ENCODE results near the gene TMEM40.
"Not testable (repeated sequence)": the region's sequence is repeated elsewhere in the genome, so short reads cannot be mapped to it uniquely, and the experiment has no call there.

TMEM40 gene, protein sequence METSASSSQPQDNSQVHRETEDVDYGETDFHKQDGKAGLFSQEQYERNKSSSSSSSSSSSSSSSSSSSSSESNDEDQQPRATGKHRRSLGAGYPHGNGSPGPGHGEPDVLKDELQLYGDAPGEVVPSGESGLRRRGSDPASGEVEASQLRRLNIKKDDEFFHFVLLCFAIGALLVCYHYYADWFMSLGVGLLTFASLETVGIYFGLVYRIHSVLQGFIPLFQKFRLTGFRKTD

DNA sequence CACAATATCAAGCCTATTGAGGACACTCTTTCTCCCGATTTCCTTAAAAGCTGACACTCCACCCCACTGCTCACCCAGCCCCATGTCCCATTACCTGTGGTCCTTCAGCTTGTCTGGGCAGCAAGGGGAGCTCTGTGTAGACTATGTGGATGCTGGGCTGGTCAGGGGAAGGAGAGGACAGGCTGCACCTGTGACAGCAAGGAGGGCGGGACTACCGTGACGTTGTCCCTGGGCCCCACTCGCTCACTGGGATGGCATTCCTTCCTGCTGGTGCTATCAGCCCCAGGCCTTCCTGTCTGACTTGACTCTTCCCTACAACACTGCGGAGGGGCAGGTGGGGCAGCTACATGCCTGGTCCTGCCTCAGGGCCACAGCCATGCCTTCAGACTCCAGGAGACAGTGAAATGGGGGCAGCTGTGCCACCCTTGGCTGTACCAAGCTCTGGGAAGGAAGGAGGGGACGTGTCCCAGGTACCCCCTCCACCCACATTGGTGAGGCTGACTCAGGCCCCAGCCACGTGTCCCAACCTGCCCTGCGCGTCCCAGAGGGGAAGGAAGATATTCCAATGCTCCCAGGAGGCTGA lies at the start of gene TMEM40:
TSS of gene TMEM40 (minus strand) at position 163 of the 583 bp plus-strand sequence. CDS start 9,427 bp downstream, outside the sequence.
- no peak for DNase-seq

DNA sequence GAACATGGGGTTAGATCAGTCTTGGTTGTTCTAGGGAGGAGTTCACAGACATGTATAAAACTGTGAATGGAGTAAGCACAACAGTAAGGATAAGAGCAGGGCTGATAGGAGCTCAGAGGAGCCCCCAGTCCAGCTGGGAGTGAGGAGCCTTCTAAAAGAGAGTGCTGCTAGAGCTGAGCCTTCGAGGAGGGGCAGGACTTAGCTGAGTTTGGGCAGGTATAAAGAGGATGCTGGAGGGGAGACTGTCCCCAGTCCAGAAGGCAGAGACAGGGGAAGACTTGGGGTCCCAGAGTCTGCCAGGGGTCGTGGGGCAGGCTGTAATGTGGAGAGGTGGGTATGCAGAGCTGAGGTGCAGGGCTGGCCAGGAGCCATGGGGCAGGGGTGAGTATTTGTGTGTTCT lies 49.5 kb upstream of the TMEM40 start:
- no peak for DNase-seq

DNA sequence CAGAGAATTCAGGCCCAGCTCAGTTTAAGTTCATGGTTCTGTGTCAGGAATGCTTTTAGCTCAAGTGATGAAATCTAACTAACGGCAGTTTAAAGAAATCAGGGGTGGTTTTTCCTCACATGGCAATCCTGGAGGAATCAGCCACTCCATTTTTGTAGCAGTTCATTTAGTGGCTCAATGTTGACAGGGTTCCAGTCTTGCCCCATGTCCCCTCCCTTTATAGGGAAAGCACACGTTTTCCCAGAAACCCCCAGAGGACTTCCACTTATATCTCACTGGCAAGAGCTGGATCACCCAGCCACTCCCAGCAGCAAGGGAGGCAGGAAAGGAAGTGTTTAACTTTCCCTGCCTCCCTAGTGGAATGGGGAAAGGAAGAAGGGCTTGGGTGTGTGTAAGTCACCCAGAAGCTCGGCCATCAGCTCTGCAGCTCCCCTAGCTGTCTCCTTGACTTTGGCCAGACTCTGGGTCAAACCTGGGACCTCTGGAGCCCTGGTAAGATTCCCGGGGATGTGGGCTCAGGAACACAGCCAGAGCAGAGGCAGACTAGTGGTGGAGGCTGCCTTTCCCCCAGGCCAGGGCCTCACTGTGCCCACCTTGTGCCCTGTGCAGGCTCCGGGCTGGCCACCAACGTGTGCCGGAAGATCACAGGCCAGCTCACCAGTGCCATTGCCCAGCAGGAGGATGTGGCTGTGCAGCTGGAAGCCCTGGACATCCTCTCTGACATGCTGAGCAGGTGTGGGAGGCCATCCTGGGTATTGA lies 48.7 kb upstream of the TMEM40 start:
- no peak for DNase-seq

DNA sequence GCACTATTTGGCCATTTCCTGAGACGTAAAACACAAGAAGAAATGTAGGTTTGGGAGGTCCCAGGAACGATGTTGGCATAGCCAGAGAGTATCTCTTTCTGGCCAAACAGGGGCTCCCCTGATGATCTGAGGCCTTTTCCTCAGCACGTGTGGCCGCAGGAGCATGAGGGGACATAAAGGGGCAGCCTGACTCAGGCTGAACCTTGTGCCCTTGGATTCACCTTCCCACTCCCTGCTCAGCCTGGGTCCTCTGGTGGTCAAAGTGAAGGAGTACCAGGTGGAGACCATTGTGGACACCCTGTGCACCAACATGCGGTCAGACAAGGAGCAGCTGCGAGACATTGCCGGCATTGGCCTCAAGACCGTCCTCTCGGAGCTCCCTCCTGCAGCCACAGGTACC lies 48.0 kb upstream of the TMEM40 start:
- no peak for DNase-seq

DNA sequence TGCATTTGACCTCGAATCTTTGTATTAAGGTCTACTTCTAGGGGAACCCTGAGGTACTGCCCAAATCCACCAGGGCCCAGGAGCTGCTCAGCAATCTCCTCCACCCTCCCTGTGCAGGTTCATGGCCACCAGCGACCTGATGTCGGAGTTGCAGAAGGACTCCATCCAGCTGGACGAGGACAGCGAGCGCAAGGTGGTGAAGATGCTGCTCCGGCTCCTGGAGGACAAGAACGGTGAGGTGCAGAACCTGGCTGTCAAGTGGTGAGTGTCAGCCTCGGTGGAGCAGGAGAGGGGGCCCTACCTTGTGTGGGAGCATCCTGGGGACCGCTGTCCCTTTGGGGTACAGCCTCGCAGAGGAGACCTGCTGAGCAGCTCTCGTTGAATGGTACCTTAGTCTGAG lies 44.3 kb upstream of the TMEM40 start:
- no peak for DNase-seq

DNA sequence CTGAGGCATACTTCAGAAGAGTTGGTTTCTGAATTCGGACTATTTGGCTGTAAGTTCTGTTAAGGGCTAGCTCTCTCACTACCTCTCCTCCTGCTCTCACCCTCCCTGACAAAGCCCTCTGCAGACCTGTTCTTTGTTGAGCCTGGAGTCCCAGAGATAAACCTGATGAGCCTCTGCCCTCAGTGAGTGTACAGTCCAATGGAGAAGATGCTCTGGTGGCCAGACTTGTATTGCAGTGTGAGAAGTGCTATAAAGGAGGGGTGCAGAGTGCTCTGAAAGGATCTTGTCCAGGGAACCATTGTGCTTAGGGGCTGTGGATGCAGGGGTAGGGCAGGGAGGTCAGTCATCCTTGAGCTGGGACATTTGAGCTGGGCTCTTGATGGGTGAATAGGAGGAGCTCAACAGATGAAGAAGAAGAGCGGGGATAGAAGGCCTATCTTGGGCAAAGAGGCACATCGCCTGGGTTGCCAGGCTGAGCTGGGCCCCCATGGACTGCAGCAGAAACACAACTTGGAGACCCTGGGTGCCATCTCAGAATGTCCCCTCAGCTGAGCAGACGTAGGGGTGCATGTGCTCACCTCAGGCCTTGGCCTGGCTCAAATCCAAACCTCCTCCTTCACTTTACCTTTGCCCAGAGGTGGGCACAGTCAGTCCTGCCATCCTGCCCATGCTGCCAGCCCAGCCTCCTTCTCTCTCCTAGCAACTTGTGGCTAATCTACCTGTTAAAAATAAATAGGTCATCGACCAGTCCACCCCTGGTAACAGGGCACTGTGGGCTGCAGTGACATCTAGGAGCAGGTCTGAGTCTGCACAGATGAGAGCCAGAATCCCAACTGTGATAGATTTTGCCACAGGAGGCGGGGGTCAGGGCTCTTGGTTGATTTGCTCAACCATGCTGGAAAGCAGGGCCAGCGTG lies 40.7 kb upstream of the TMEM40 start:
- DNase-seq = no peak

DNA sequence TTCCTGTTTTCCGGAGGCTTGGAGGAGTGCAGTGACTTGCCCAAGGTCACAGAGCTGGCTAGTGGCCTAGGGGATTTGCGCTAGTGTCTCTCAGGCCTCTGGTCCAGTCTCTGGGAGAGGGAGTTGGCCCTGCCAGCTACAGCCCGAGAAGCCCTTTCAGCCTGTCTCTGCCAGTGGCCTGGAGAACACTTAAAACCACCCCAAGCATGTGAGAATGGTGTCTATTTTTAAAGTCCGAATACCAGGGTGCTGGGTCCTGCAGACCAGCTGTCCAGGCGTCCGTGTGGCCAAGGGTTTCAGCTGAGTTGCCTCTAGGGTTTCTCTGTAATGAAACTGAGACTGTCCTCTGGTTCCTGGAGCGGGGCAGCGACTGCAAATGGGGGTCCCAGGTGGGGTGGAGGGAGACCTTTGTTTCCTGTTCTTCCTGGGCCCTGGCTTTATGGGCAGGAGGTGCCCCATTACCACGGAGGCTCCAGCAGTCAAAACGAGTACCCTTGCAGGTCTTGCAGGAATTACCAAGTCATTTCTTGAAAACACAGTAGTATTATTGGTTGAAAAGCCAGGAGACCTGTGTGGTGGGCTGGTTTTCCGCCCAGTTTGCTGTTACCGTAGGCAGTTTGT lies 39.6 kb upstream of the TMEM40 start:
- DNase-seq = no peak

DNA sequence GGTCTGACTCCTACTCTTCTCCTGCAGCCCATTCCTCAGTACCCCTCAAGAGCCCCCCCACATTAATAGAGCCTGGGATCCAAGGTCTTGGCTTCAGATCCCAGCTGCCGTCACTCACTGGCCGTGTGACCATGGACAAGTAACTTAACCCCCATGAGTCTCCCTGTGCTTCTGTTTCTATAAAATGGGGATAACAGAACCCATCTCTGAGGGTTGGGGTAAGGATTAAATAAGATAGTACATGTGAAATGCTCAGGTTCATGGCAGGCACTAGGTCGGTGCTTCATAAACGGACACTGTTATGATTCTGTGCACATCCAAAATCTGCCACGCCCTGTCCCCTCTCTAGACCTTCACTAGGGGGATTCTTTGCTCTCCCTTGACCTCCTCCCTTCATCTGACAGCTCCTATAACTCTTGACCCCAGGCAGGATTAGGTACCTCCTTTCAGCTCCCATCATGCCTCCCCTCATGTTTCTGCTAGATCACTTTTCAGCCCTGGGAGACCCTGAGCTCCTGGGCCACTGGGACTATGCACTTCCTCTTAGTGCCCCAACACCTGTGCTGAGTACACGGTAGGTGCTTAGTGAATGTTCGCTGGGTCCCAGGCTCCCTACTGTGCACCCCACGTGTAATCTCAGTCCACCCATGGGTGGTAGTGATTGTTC lies 39.0 kb upstream of the TMEM40 start:
- DNase-seq = no peak

DNA sequence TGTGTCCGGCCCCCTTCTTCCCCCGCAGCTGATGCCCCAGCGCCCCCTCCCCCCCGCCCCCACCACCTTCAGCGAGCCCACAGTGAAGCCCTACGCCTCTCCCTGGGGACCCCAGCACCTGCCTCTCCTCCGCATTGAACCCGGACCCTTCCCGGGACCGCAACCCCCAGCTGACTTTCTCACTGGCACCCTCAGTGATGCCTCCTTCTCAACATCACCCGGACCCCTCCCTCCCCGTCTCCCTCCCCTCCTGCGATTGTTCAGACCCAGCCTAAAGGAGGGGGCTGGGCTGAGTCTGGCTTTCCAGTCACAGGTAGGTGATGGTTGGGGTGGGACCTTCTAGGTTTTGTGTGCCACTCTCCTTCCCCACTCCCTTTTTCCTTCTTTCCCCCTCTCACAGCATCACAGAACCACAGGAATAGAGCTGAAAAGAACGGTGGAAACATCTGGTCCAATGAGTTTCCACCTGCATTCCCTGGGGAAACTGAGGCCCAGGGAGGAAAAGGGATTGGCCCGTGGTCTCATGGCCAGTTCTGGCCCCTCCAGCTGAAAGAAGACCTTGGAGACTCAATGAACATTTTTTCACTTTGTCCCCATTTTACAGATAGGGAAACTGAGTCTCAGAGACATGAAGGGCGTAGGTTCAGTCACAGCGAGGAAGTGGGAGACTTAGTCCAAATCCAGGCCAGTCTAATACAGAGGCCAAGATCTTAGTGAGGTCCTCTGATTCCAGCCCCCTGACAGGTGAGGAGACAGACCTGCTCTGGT lies 38.2 kb upstream of the TMEM40 start:
- no peak for DNase-seq

DNA sequence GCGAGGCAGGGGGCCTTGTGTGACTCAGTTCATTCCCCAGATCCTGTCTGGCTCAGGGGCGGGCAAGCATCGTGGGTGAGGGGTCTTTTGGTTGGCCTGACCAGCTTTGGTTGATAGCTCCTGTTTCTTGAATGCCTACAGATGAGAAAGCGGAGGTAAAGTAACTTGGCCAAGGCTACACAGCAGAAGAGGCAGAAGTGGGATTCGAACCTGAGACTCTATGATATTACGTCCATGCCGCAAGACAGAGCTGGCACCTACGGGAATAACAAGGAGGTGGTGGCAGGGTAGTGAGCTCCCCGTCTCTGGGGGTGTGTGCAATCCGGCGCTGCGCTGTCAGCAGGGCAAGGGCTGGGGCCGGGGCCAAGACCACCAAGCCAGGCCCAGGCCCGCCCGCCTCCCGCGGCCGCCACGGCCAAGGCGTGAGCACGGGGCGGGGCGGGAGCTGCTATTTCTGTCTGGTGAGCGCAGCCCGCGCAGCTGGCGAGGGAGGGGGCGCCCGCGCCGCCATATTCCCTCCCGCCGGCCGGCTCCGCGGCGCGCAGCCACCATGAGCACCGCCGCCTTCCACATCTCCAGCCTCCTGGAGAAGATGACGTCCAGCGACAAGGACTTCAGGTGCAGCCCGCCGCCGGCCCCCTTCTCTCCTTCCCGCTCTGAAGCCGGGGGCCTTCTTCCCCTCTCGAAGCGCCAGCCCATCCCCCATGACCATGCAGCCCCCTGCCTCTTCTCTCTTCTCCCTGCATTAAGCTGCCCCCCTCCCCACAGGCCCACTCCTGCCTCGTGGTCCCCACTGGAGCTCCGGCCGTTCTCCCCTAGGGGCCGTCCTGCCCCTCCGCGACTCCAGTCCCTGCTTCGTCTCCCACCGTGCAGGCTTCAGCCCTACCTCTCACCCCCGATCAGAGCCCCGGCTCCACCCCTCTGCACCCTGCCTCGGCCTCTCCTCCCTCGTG lies 37.4 kb upstream of the TMEM40 start, which contains the start of gene CAND2:
TSS of gene CAND2 (plus strand) at position 510 of the 953 bp plus-strand sequence. CDS start at position 551, 41 bp downstream.
- no peak for DNase-seq

DNA sequence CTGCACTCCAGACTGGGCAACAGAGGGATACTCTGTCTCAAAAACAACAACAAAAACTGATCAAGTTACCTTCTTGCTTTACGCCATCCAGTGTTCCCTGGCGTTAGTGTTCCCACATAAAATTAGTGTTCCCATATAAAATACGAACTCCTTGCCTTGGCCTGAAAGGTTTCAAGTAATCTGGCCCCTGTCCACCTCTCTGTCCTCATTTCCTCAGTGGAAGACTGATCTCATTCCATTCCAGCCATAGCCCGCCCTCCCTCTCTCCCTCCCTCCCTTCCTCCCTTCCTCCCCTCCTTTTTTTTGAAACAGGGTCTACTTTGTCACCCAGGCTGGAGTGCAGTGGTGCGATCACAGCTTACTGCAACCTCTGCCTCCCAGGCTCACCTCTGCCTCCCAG lies 34.6 kb upstream of the TMEM40 start:
- no peak for DNase-seq

DNA sequence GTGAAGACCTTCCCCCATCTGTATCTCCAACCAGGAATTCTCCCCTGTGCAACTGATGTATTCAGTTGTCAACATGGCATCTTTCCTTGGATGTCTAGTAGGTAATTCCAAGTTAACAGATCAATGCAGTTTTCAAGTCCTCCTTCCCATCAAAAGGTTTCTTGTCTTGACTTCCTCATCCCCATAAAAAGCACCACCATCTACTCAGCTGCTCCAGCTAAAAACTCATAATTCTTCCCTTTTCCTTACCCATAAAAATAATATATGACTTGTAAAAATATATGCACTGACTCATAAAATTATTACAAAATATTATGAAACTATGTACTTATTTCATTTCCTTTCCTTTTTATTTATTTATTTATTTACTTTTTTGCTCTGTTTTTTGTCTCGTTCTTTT lies 32.4 kb upstream of the TMEM40 start:
- DNase-seq = no peak

DNA sequence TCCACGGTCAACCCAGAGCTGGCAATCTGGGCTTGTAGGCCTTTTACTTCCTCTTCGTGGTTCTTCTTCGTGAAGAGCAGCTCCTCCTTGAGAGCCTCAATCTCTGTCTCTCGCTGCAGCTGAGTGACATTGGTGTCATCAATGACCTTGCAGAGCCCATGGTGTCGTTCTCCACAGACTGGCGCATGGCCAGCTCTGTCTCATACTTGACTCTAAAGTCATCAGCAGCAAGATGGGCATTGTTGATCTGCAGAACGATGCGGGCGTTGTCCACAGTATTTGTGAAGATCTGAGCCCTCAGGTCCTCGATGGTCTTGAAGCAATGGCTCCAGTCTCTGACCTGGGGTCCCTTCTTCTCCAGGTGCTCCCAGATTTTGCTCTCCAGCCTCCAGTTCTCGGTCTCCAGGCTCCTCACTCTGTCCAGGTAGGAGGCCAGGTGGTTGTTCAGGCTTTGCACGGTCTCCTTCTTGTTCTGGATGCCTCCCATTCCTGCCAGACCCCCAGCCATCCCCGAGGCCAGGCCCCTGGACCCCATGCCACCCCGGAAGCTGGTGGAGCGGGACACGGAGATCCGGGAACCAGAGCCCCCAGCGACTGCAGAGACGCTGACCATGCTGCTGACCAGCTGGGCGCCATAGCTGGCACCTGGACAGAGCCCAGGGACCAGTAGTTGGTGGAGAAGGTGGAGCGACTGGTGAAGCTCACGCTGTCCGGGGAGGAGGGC lies 29.1 kb upstream of the TMEM40 start:
- not testable (repeated sequence) for DNase-seq

DNA sequence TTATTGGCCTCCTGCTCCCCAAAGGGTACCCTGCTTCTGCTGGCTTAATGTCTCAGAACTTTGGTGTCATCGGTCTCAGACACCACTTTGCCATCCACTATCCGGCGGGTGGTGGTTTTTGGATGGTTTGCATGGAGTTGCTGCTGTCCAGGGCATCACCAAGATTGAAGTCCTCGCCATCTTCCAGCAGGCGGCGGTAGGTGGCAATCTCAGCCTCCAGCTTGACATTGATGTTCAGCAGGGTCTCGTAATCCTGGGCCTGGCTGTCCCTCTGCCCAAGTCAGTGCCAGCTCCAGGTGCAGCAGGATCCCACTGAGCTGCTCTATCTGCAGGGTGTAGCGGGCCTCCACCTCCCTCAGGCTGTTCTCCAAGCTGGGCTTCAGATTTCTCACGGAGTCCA lies 28.3 kb upstream of the TMEM40 start:
- DNase-seq = not testable (repeated sequence)

DNA sequence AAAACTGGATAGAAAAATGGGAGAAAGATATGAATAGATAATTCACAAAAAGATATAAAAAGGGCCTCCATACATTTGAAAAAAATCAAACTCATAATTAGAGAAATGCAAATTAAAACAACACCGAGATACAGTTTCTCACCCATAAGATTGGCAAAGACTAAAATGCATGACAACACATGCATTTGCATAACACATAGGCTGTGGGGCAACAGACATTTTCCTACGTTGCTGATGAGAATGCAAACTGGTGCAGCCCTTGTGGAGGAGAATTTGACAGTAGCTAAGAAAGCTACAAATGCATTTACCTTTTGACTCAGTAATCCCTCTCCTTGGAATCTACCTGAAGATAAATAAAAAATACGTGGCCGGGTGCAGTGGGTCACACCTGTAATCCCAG lies 26.0 kb upstream of the TMEM40 start:
- DNase-seq = no peak

DNA sequence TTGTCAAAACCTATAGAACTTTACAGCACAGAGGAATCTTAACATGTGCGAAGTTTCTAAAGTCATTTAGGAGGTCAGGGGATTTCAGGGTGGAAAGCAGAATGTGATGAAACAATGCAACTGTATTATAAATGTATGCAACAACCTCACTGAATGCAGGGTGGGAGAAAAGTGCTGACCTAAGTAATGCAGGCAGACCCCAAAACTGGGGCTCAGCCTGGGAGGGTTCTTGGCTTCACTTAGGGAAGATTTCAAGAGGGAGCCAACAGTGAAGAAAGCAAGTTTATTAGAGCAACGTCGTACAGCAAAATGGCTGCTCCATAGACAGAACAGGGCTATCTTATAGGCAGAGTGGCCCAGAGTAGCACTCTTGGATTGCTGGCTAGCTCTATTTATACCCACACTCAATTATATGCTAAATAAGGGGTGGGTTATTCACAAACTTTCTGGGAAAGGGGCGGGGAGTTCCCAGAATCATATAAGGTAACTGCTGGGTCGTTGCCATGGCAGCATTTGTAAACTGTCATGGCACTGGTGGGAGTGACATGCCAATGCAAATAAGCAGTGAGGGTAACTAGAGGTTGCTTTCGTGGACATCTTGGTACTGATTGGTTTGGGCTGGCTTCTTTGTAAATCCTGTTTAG lies 23.2 kb upstream of the TMEM40 start:
- DNase-seq = no peak

DNA sequence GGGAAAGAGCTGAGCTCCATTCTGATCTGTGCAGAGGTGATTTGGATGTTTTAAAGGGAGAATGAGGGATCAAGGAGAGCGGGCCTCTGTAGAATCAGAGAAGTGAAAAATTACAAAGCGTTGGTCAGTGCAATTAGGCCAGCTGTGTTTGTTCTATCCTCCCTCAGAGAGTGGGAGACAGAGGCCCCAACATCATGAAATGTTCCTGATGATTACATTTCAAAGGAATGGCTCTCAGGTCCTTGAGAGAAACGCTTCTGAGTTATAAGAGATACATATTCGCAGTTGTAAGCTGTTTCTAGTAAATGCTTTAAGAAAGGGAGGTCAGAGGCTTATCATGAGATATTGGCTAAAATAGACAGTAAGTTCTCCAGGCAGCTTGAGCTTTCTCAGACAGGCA lies 21.7 kb upstream of the TMEM40 start:
- no peak for DNase-seq

DNA sequence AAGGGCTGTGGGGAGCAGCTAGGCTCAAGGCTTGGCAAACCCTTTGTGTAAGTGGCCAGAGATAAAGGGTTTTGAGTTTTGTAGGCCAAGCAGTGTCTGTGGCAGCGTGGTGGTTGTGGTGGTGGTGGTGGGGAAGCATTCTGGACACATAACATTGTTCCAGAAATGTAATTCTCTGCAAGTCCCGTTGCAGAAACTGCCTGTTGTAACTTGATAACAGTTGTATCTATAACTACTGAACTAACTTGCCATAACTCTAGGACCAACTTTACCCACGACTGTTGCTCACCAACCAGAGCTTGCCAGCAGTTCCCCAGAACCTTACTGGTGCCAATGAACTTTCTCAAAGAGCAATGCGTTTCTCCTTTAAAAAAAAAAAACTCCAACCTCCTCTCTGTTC lies 18.1 kb upstream of the TMEM40 start:
- DNase-seq = no peak

DNA sequence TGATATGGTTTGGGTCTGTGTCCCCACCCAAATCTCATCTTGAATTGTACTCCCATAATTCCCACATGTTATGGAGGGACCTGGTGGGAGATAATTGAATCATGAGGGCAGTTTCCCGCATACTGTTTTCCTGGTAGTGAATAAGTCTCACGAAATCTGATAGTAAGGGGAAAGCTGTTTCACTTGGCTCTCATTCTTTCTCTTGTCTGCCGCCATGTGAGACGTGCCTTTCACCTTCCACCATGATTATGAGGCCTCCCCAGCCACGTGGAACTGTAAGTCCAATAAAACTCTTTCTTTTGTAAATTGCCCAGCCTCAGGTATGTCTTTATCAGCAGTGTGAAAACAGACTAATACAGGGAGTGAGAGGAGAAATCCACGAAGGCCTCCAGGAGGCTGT lies 16.9 kb upstream of the TMEM40 start:
- DNase-seq = not testable (repeated sequence)

All from NCI-H1694 (cell line).